GM21619 (cell line): ENCODE data around the gene SLC6A6.
"Not testable (repeated sequence)": the region's sequence is repeated elsewhere in the genome, so short reads cannot be mapped to it uniquely, and the experiment has no call there.

Experiments
- ATAC-seq: cut with Tn5 transposase; IDR thresholded peaks from one replicate; pipeline ENCODE4 v1.9.1; 2021; ENCODE audit not compliant: unreplicated experiment

SLC6A6 gene

DNA sequence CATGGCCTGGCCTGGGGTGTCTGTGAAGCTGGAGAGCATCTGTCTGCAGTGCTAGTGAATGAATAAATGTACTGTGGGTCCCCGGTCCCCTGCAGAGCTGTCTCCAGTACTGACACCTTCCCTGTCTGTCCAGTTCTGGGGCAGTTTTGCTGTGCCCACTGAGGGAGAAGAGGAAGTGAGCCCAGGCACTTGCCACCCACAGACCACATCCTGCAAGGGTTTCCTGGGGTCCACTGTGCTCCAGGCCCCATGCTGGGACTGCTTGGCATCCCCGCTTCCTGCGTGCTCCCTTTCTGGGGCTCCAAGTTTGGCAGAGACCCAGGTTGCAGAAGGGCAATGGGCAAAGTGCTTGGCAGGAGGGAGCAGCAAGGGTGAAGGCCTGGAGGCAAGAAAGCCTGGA, 4.9 kb upstream of the SLC6A6 start:
- no peak for ATAC-seq

GRCh38 chr3:14397940-14398796, 4.2 kb upstream of the SLC6A6 start:
- ATAC-seq: no peak

DNA sequence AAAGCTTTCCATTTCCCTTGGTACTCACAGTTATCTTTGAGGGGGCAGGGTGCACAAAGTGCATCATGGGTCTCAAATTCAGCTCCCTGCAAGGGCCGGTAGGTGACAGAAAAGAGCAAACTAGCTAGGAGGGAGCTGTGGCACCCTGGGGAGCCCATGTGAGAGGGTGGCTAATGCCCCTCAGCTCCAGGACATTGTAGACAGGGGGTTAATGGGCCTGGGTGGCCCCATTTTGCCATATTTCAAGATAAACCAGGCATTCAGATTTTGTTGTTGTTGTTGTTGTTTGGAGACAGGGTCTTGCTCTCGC, 3.7 kb upstream of the SLC6A6 start:
- ATAC-seq: no peak

DNA sequence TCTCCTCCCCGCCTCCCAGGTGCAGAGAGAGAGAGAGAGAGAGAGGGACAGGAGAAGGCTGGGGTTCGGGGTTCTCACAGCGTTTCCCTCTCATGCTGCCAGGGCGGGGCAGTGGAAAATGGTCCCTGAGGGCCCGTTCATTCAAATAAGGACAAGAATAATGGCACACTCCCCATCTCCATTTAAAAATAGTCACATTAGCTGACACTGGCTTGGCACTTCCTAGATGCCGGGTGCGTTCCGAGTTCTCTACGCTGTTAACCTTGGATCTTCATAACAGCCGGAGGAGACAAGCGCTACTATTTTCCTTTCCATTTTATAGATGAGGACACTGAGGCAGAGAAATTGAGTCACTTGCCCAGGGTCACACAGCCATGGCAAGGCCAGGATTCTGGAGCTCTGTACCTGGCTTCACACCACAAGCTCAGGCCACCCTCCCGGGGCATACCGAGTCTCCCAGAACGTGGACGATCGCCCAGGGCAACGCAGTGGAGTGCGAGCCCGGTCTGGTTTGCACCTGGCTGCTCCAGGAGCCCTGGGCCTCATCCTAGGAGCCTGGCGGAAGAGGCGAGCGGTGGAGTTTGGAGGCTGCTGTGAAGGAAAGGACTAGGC, 608 bp upstream of the SLC6A6 start:
- no peak for ATAC-seq

DNA sequence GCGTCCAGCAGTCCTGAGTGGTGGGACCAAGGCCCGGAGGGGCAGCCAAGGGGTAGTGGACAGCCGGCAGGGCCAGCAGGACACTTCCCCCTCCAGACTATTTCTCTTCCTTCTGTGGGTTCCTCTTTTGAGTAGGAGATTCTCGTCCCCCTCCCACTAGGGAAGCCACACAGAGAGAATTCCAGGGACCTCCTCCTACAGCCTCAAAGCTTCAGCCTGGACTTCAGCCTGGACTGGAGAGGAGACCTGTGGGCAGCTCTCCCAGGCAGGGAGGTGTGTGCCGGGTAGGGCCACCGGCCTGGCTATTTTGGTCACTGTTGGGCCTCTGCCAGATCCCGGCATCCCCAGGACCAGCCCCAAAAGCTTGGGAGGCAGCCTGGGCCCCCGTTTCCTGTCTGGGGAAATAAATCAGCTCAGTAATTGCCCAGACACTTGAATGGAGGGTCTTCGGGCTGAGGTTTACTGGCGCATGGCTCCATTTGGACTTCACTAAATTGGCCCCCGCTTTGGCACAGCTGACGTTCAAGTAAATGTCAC, 1.3 kb downstream of the SLC6A6 start:
- ATAC-seq: no peak

DNA sequence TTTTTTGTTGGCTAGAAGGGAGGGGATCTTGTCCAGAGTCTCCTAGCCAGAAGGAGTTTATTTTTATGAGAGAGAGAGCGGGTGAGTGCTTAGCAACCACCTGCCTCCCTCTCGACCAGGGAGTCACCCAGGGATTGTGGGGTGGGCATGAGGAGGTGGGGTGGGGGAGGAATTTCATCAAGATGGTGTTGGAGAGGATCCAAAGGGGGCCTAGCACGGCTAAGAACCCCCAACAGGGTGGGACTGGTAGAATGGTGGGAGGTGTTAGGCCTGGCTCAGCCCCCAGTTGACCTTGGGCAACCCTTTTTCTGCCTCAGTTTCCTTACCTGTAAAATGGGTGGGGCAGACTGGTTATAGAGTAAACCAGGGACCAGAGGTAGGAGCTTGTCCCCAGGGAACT, 1.8 kb downstream of the SLC6A6 start:
- no peak for ATAC-seq

DNA sequence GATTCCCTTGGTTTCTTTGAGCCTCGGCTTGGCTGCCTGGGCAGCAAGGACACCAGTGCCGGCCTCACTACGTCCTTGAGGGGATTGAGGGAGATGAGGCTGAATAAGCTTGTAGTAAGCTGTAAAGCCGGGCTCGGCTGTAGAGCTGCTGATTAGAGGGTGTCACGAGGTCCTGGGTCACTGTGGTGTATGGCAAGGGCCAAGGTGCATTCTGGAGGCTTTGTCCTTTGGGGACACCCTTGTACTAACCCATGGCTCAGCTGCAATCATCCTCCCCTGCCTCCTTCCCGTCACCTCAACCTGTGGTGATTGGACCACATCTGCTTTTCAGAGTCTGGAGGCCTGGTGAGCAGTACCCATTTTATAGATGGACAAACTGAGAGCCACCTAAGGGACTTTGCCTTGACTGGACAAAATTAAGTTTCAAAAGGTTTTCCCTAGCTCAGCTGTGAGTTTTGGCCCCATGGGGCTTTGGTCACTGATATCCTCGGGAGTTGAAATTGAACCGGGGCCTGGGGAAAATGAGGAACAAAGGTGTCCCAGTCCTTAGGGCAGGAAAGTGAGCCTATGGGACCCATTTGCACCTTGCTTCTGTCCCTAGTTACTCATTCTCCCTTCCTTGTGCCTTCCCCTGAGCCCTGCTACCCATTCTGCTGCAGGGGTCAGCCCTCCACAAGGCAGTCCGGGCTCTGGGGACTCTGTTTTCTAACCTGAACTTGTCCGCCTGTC, 2.4 kb downstream of the SLC6A6 start:
- no peak for ATAC-seq

DNA sequence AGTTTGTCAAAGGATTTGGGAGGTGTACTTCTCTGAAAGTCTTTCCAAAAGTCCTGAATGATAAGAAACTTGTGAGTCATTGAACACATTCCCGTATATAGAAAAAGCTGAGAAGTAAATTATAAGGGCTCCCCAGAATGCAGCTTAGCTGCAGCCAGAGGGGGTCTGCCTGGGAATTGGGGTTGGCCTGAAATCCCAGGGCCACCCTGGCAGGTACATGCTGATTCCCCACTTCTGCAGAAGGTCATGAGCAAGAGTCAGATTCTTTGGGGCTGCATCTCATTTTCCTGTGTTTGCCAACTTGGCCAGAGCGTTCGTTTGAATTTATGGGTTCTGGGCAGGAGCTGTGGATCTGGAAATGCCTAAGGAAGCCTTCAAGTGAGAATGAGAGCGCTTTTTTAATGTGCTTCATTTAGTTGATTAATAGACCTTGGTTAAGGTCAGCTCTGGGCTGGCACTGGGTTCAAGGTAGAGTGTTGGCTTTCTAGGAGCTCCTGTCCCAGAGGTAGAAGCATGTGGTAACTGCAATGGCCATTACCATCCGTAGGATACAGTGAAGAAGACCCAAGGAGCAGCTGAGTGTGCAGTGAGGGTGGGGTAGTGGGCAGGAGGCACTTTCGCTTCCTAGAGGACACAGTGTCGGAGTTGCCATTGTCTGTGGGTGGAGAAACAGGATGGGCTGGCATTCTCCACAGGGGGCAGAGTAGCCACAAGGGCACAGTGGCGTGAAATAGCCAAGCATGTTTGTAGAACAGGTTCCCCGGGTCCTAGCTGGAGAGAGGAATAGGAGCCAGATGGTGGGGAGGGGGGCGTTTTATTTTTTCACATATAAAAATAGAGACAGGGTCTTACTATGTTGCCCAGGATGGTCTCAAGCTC, 3.2 kb downstream of the SLC6A6 start:
- no peak for ATAC-seq

DNA sequence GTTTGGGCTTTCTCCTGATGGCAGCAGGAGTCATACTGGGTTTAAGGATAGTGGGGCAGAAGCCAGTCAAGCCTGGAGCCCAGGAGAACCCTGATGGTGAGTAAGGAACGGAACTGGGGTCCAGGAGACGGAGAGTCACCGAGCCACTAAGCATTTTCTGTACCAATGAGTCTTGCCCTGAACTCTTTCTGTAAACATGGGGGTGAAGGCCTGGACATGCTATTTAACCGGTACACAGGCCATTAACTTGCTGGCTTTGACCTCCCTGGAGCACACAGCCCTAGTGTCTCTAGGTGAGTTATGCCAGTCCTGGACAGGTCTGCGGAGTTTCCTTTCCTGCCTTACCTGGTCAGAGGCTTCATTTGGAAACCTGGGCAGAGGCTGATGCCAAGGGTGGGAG, 3.9 kb downstream of the SLC6A6 start:
- no peak for ATAC-seq

DNA sequence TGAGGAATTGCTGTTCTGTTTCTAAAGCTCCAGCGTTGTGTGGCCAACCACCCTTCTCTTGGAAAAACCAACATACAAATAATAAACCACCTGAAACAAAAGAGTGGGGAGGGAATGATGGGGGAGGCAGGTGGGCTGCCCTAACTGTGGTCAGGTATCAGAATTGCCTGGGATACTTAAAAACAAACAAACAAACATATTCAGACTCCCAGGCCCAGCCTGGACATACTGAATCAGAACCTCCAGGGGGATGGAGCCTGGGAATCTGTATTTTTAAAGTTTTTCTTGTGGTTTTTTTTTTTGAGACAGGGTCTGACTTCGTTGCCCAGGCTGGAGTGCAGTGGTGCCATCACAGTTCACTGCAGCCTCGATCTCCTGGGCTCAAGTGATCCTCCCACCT, 4.4 kb downstream of the SLC6A6 start:
- ATAC-seq: no peak

DNA sequence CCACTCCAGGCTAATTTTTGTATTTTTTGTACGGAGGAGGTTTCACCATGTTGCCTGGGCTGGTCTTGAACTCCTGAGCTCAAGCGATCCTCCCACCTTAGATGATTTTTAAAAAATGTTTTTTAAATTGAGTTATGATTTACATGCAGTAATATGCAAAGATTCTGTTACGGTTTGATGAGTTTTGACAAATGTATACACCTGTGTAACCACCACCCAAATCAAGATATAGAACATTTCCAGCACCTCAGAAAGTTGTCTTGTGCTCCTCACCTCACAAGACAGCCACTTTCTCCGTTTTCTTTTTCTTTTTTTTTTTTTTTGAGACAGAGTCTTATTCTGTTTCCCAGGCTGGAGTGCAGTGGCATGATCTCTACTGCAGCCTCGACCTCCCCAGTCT, 4.8 kb downstream of the SLC6A6 start:
- ATAC-seq: no peak

- not testable (repeated sequence) for ATAC-seq
Observed at GRCh38 chr3:14409779-14410063, 7.3 kb downstream of the SLC6A6 start.

DNA sequence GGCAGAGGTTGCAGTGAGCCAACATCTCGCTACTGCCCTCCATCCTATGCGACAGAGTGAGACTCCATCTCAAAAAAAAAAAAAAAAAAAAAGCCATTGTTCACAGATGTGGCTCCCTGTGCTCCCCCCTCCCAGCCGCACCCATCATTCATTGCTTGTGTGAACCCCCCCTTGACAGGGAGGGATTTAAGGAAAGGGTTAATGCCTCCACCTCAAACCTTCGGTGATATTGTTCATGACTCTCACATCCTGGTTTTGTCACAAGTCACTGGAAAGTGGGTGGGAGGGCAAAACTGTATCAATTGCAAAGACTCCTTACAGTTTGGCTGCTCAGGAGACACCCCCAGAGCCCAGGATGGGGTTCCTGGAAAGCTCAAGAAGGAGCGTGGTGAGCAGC, 7.7 kb downstream of the SLC6A6 start:
- ATAC-seq: no peak

GRCh38 chr3:14410503-14411165, 8.2 kb downstream of the SLC6A6 start:
- no peak for ATAC-seq

DNA sequence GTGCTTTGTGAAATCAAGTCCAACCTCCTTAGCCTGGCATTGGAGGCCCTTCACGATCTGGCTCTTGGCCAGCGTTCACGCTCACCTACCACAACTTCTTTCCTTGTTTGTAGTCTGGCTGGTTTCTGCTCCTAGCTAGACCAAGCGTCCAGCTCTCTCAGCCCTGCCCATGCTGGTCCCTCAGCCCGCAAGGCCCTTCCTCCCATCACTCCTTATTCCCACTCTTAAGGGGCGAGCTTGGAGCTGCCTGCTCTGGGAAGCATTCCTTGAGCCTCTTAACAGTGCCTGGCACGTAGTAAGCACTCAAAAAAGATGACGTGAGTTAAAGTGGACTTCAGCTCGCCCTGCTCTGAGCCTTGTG, 8.7 kb downstream of the SLC6A6 start:
- no peak for ATAC-seq

- no peak for ATAC-seq
Observed at GRCh38 chr3:14411988-14412387, 9.6 kb downstream of the SLC6A6 start.

- ATAC-seq: no peak
Observed at GRCh38 chr3:14412831-14413380, 10.5 kb downstream of the SLC6A6 start.

DNA sequence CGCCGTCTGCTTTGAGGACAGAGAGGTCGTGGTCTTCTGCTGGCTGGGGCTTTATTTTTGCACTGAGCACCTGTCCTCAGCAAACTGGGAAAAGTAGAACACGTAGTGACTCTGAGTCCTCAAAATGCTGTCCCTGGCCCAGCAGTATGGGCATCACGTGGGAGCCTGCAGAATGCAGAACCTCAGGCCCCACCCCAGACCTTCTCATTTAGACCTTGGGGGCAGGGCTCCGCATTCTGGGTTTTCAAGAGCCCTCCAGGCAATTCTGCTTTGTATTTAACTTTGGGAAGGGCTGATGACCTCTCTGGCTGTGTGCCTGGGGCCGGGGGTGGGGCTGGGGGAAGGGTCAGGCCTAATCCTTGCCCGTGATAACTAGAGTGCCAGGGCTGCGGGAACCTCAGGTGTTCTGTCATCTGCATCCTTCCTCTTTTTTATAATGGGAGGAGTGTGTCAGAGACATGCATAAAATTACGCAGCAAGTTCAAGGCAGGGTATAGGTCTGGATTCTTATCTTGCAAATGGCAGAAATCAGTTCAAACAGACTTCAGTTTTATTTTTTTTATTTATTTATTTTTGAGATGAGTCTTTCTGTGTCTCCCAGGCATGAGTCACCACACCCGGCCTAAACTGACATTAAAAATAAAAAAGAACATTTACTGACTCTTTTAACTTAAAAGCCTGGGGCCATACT, 11.1 kb downstream of the SLC6A6 start:
- ATAC-seq: no peak

- no peak for ATAC-seq
Observed at GRCh38 chr3:14414846-14415464, 12.5 kb downstream of the SLC6A6 start.
